CD4-positive, alpha-beta T cell treated with Interleukin-15 for 4 hours (primary cell): Measurements from ENCODE around the gene GUCY2D.

Experiments
- DNase-seq: peaks from one replicate; pipeline ENCODE4 v3.0.0-alpha.2; 2020; ENCODE audit warnings: low spot score

The GUCY2D gene

DNA sequence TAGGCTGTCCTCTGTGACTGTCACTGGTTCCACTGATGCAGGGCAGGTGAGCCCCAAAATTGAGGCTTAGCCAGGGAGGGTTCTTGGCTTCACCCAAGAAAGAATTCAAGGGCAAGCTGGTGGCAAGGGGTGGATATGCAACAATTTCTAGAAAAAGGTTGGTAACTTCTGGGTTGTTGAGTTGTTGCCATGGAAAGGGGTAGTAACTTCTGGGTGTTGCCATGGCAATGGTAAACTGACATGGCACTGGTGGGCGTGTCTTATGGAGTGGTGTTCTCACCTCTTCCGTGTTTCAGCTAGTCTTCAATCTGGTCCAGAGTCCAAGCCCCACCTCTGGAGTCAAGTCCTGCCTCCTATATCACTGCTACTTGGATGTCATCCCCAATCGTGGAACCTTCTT, 9.5 kb upstream of the GUCY2D start:
- peak; percentile 34 for DNase-seq

DNA sequence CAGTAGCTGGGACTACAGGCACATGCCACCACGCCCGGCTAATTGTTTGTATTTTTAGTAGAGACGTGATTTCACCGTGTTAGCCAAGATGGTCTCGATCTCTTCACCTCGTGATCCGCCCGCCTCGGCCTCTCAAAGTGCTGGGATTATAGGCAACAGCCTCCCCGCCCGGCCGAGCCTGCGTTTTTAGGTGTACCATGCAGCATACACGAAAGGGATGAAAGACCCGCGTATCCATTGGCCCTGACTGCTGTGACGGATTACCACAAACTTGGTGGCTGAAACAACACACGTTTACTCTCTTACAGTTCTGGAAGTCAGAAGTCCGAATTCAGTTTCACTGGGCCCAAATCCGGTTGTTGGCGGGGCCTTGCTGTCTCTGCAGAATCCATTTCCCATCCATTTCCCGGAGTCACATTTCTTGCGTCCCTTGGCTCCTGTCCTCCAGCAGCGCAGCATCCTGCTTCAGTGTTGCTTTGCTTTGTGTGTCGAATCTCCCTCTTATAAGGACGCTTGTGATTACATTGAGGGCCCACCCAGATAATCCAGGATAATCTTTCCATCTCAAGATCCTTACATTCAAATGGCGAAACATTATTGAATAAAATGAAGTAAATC, 8.3 kb upstream of the GUCY2D start:
- no peak for DNase-seq

DNA sequence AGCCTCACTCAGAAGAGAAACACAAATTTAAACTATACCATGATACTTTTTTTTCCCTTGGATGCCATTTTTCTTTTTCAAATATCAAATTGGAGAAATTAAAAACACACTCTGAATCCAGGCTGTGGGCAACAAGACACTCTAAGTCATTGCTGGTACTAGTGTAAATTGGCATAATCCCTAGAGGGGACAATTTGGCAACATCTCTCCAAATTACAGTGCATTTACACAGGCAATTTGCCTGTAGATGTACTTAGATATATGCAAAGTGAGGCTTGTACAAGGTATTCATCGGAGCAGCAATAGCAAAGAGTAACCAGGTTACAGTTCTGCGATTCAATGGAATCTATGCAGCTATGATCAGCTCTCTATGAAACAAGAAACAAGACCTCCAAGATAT, 6.7 kb upstream of the GUCY2D start:
- no peak for DNase-seq

DNA sequence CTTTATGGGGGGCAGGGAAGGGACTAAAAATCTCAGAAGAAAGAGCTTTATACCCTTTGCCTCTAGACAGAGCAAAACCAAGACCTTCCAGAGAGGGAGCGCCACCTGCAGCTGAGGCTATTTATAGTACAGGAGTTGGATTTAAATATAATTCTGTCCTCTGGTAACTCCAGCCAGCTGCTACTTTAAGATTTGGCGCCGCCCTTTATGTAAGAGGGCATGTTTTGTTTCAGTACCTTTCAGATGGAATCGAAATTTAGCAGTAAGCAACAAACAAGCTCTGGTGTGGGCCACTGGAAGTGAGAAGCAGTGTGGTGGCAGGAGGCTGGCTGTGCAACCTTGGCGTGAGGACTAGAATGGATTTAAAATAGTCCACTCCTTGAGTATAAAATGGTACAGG, 5.2 kb upstream of the GUCY2D start:
- peak; percentile 13 for DNase-seq

DNA sequence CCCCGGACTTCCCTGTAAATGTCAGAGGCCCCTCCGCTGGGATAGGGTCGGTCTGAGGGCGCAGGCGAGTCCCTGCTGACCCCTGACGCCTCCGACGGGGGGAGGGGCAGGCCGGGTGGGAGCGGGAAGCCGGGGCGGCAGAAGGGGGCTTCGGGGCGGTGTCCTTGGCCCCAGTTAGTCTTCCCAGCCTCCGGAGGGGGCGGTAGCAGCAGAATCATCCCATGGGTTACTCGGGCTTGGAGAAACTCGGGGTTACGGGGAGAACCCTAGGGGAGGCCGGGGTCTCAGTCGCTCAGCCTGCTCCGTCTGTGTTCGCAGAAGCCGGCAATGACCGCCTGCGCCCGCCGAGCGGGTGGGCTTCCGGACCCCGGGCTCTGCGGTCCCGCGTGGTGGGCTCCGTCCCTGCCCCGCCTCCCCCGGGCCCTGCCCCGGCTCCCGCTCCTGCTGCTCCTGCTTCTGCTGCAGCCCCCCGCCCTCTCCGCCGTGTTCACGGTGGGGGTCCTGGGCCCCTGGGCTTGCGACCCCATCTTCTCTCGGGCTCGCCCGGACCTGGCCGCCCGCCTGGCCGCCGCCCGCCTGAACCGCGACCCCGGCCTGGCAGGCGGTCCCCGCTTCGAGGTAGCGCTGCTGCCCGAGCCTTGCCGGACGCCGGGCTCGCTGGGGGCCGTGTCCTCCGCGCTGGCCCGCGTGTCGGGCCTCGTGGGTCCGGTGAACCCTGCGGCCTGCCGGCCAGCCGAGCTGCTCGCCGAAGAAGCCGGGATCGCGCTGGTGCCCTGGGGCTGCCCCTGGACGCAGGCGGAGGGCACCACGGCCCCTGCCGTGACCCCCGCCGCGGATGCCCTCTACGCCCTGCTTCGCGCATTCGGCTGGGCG, 542 bp downstream of the GUCY2D start:
- DNase-seq, result no peak

DNA sequence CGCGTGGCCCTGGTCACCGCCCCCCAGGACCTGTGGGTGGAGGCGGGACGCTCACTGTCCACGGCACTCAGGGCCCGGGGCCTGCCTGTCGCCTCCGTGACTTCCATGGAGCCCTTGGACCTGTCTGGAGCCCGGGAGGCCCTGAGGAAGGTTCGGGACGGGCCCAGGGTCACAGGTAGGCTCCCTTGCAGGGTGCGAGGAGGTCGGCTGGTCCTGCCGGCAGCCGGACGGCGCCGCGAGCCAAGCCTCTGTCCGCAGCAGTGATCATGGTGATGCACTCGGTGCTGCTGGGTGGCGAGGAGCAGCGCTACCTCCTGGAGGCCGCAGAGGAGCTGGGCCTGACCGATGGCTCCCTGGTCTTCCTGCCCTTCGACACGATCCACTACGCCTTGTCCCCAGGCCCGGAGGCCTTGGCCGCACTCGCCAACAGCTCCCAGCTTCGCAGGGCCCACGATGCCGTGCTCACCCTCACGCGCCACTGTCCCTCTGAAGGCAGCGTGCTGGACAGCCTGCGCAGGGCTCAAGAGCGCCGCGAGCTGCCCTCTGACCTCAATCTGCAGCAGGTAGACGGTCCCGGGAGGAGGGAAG, 1.3 kb downstream of the GUCY2D start:
- no peak for DNase-seq

DNA sequence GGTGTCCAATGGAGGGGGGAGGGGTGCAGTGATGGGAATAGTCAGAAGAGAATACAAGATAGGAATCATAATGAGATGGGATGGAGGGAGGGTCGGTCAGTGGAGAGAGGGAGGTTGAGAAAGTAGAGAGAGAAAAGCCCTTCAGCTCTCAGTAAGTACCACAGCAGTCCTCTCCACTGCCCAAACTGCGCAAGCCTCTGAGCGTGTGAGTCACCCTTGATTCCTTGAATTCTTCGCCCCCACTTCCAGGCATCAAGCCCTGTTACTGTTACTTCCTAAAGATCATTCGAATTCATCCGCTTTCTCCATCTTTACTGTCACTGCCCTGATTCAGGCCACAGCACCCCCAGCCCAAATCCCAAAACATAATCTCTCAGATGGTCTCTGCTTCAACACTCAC, 2.5 kb downstream of the GUCY2D start:
- no peak for DNase-seq

DNA sequence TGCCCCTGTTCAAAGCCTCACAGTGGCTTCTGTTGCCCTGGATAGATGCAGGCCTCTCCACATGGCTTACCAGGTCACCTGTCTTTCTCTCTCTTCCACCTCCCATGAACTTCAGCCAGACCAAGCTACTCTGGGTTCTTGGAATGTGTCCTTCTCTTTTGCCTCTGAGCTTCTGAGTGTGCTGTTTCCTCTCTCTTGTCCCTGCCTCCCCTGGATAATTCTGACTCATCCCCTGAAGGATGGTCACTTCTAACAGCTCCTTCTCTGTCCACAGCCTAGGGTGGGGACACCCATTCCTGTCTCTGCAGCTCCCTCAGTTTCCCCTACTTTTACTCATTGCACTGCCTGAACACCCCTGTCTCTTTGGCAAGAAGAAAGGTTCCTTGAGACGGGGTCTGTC, 2.9 kb downstream of the GUCY2D start:
- DNase-seq, result no peak

DNA sequence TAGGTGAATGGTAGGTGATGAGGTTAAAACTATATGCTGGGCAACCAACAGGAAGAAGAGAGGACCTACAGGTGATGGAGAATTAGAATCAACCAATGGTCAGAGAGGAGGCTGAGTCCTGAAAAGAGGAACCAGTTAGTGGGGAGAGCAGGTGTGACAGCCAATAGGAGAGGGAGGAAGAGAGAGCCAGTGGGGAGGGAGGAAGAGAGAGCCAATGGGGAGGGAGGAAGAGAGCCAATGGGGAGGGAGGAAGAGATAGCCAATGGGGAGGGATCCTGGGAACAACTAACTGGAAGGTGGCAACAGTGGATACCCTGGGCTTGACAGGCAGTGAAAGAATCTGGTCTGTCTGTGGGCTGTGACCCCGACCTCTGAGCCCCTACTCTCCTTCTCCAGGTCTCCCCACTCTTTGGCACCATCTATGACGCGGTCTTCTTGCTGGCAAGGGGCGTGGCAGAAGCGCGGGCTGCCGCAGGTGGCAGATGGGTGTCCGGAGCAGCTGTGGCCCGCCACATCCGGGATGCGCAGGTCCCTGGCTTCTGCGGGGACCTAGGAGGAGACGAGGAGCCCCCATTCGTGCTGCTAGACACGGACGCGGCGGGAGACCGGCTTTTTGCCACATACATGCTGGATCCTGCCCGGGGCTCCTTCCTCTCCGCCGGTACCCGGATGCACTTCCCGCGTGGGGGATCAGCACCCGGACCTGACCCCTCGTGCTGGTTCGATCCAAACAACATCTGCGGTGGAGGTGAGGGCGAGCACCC, 3.7 kb downstream of the GUCY2D start:
- no peak for DNase-seq

DNA sequence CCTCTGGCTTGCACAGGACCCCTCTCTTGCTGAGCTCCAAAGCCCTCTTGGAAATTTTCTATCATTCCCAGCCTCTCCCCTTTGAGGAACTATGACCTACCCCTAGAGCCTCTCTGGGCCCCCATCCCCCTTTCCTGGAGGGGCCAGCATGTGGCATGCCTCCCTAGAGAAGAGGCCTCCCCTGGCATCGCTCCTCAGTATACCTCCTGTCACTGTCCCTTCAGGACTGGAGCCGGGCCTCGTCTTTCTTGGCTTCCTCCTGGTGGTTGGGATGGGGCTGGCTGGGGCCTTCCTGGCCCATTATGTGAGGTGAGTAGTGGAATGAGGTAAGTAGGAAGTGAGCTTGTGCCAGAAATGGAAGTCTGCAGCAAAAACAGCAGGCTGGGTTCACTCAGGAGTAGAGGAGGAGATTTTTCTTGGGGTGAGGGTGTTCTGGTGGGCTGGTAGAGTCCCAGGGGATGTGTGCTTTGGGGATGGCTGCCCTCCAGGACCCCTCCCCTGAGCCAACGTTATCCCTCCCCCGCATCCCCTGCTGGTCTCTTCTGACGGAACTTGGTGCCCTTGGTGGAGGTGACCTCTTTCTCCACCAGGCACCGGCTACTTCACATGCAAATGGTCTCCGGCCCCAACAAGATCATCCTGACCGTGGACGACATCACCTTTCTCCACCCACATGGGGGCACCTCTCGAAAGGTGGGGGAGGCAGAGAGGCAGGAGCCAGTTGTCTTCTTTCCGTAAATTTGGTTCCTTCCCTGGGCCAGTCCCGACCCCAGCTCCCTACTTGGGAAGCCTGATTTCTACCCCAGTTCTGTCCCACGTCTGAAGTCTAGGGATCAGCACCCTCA, 4.6 kb downstream of the GUCY2D start:
- no peak for DNase-seq

DNA sequence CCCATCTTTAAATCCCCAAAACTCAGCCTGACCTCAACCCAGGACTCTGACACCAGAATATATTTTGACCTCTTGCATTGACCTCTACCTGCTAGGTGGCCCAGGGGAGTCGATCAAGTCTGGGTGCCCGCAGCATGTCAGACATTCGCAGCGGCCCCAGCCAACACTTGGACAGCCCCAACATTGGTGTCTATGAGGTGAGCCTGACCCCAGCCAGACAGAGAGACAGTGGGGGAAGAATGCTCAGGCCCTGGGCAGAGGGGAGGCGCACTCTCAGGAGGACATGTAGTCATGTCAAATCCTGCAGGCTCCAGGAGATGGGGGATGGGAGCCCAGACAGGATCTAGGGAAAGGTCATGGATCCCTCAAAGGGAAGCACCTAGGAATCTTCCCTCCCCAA, 5.4 kb downstream of the GUCY2D start:
- DNase-seq, result no peak

DNA sequence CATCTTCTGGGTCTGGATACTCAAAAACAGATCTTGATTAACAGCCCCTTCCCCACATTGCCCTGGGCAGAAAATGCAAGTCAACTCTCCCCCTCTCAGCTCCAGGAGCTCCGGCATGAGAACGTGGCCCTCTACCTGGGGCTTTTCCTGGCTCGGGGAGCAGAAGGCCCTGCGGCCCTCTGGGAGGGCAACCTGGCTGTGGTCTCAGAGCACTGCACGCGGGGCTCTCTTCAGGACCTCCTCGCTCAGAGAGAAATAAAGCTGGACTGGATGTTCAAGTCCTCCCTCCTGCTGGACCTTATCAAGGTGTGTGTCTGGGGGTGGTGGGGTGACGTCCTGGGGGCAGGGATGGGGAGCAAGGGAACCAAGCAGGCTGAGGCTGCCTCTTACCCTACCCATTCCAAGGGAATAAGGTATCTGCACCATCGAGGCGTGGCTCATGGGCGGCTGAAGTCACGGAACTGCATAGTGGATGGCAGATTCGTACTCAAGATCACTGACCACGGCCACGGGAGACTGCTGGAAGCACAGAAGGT, 9.7 kb downstream of the GUCY2D start:
- no peak for DNase-seq

DNA sequence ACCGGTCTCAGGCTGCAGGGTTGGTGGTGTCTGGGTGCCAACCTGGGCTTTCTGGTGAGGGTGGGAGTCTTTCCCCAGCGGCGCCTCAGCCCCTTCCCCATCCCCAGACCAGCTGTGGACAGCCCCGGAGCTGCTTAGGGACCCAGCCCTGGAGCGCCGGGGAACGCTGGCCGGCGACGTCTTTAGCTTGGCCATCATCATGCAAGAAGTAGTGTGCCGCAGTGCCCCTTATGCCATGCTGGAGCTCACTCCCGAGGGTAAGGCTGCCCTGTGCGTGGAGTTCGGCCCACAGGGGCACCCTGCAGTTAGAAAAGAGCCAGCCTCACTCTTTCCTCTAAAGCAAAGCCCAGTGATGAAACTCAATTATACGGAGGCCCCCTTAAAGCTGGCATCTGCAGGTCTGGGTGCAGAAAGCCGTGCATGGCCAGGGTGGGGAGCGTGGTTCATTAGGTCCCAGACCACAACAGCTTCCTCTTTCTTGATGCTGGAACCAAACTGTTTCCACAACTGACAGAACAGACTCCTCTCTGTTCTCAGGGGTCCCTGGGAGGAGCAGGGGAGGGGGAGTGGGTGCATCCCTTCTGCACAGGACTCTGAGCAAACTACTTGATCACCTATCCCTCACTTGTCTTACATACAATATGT, 10.7 kb downstream of the GUCY2D start:
- DNase-seq, result no peak

DNA sequence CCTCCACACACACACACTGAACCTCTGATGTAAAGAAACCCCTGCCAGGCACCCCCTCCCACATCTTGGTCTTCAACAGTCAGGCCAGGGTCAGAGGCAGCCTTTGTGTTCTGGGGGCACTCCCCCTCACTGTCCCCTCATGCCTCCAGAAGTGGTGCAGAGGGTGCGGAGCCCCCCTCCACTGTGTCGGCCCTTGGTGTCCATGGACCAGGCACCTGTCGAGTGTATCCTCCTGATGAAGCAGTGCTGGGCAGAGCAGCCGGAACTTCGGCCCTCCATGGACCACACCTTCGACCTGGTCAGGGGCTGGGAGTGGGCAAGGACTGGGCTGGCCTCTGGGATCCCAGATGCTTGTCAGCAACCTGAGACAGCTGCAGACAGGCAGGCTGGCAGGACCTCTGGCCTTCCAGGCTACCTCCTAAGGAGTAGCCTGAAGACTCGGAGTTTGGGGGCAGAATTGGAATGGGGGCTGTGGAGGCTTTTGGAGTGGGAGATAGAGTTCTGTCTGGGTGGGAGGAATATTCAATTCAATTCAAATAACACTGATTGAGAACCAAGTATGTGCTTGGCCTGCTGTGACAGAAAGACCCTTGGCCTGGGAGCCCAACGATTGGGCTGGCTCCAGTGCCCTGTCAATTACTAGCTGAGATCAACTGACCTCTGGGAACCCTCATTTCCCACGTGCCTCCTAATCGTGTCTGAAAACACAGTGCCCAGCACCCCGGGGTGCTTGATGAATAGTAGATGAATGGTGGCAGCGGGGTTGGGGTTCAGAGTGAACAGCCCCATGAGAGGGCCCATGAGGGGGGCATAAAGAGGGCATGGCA, 11.5 kb downstream of the GUCY2D start:
- no peak for DNase-seq

DNA sequence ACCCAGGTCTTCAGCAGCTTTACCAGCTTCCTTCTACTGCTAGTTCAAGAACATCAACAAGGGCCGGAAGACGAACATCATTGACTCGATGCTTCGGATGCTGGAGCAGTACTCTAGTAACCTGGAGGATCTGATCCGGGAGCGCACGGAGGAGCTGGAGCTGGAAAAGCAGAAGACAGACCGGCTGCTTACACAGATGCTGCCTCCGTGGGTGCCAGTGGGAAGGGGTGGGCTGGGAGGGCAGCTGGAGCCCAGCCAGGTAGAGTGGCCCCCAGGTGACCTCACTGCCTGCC, 12.1 kb downstream of the GUCY2D start:
- no peak for DNase-seq

DNA sequence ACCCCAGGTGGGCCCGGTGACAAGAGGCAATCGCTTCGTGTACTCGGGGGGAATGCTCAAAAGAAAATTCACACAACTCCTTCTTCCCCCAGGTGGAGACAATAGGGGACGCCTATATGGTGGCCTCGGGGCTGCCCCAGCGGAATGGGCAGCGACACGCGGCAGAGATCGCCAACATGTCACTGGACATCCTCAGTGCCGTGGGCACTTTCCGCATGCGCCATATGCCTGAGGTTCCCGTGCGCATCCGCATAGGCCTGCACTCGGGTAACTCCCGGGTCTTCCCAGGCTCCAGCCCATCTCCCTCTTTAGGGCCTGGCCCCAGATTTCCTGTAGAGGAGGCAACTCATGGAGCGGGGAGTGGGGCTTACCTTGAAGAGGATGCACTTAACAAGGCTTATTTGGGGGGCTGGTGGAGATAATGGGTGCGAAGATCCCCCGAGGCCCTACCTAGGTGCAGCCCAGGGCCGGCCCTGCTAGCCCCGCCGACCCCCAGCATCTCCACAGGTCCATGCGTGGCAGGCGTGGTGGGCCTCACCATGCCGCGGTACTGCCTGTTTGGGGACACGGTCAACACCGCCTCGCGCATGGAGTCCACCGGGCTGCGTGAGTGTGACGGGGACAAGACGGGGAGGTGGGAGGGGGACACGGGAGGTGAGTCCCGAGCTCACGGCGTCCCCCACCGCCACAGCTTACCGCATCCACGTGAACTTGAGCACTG, 13.0 kb downstream of the GUCY2D start:
- DNase-seq, result no peak

DNA sequence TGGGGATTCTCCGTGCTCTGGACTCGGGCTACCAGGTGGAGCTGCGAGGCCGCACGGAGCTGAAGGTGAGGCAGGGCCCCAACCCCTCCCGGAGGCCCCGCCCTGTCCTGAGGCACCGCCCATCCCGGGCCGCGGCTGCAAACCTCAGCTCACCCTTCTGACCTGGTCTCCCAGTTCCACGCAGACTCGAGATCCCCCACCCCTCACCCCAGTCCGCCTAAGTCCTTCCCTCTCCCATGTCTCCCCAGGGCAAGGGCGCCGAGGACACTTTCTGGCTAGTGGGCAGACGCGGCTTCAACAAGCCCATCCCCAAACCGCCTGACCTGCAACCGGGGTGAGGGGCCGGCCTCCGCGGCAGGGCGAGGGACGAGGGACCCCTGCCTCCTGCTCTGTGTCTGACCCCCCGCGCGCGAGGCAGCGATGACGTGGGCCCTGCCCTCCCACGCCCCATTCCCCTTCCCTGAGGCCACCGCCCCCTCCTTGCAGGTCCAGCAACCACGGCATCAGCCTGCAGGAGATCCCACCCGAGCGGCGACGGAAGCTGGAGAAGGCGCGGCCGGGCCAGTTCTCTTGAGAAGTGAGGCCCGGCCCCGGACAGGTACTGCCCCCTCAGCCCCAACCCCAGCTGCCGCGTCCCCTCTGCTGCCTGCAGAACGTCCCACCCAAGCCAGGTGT, 13.7 kb downstream of the GUCY2D start:
- no peak for DNase-seq

DNA sequence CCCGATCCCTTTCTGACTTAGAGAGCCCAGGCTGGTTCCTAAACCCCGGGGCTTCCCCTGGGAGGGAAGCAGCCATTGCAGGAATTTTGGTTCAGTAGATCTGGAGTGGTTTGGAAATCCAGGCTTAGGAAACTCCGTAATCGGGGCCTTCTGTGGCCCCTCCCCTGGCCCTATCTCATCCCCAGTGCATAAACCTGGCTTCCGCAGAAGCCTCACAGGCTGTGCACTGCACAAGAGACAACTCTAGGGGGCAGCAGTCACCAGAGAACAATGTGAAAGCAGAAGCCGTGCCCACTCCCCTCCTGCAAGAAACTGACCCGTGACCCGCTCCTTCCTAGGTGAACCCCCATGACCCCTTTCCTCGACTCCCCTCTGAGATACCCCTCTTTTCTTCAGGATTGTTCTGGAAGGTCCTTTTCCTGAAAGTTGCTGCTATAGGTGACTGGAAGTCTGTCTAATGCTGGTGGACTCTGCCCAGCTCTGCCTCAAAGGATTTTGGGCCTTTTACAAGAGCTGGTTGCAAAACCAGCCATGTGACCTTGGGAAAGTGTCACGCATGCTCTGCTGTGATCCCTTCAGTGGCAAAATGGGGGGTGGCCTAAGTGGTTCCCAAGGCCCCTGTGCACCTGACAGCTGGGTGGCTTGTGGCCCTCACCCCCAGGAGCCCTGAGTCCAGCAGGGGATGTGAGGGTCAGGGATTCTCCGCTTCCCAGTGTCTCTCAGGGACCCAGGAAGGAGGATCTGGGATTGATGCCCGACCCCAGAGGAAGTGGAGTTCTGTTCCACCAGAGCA, 14.4 kb downstream of the GUCY2D start:
- DNase-seq, result peak; percentile 54
